Neural cell (in vitro differentiated cells): ENCODE measurements around the gene MTCL1. TPM values are rescaled to one million over a fixed set of nuclear protein-coding genes. Genes with fewer than 3 reads are reported as not detected.

Experiments used
- H2AFZ ChIP-seq: fragments of 200-600, 300-800 bp; sonication (generic), shearing (Covaris generic); 2 replicates; pipeline ENCODE4 v1.6.0; 2014; ENCODE audit warnings: low read depth, mild to moderate bottlenecking, antibody characterized with exemption, low read length, moderate library complexity
- H3F3A ChIP-seq: fragments of 200-600 bp; shearing (Covaris generic); 2 replicates; pipeline ENCODE4 v1.6.1; 2016; ENCODE audit warnings: mild to moderate bottlenecking, moderate library complexity, mixed read lengths, antibody characterized with exemption, low read length; ENCODE audit not compliant: insufficient read depth, poor library complexity, severe bottlenecking
- H3K27ac ChIP-seq: fragments of 200-600, 300-800 bp; sonication (generic), shearing (Covaris generic); 2 replicates; pipeline ENCODE4 v1.5.1; 2014; ENCODE audit warnings: mild to moderate bottlenecking, low read length, moderate library complexity
- H3K27me3 ChIP-seq: fragments of 300-800, 200-600 bp; sonication (generic), shearing (Covaris generic); 2 replicates; pipeline ENCODE4 v1.6.0; 2014; ENCODE audit warnings: mild to moderate bottlenecking, low read depth, low read length, moderate library complexity; ENCODE audit not compliant: insufficient read depth
- H3K36me3 ChIP-seq: fragments of 300-800, 200-600 bp; sonication (generic), shearing (Covaris generic); 2 replicates; pipeline ENCODE4 v1.5.1; 2014; ENCODE audit warnings: mild to moderate bottlenecking, antibody characterized with exemption, low read length, moderate library complexity; ENCODE audit not compliant: insufficient read depth
- H3K4me2 ChIP-seq: fragments of 300-800, 200-600 bp; sonication (generic), shearing (Covaris generic); 2 replicates; pipeline ENCODE4 v1.6.0; 2014; ENCODE audit warnings: mild to moderate bottlenecking, low read length
- H3K4me3 ChIP-seq: fragments of 300-800, 200-600 bp; sonication (generic), shearing (Covaris generic); 2 replicates; pipeline ENCODE4 v1.5.1; 2014; ENCODE audit warnings: mild to moderate bottlenecking, low read length, moderate library complexity
- H3K79me2 ChIP-seq: fragments of 200-600 bp; shearing (Covaris generic); replicated peaks from 2 replicates; pipeline ENCODE4 v1.6.0; 2014; ENCODE audit warnings: mild to moderate bottlenecking, low read length, moderate library complexity; ENCODE audit not compliant: insufficient read depth
- H3K9ac ChIP-seq: fragments of 300-800, 200-600 bp; sonication (generic), shearing (Covaris generic); 2 replicates; pipeline ENCODE4 v1.6.1; 2016; ENCODE audit warnings: mild to moderate bottlenecking, low read length, mixed read lengths
- H3K9me2 ChIP-seq: fragments of 200-600 bp; shearing (Covaris generic); 2 replicates; pipeline ENCODE4 v1.6.1; 2016; ENCODE audit warnings: mild to moderate bottlenecking, low read length, mixed read lengths; ENCODE audit not compliant: insufficient read depth
- H3K9me3 ChIP-seq: fragments of 200-600, 300-800 bp; sonication (generic), shearing (Covaris generic); 2 replicates; pipeline ENCODE4 v1.6.1; 2016; ENCODE audit warnings: mild to moderate bottlenecking, mixed run types, low read length, moderate library complexity, mixed read lengths
- H4K20me1 ChIP-seq: fragments of 200-600 bp; shearing (Covaris generic); 2 replicates; pipeline ENCODE4 v1.6.1; 2016; ENCODE audit warnings: mild to moderate bottlenecking, mixed run types; ENCODE audit not compliant: insufficient read depth
- EP300 ChIP-seq: fragments of 450-650 bp; conservative IDR thresholded peaks from 2 replicates; pipeline ENCODE4 v1.6.1; 2014; ENCODE audit warnings: antibody characterized with exemption, mild to moderate bottlenecking, moderate library complexity; ENCODE audit not compliant: poor library complexity, severe bottlenecking
- EZH2 ChIP-seq: fragments of 200-600, 300-800 bp; shearing (Covaris generic), sonication (generic); IDR thresholded peaks from 2 replicates; pipeline ENCODE4 v1.6.1; 2014; ENCODE audit warnings: antibody characterized with exemption, low read length, borderline replicate concordance, mild to moderate bottlenecking; ENCODE audit not compliant: insufficient read depth, poor library complexity, severe bottlenecking
- MXI1 ChIP-seq: fragments of 450-650 bp; conservative IDR thresholded peaks from 2 replicates; pipeline ENCODE4 v1.6.1; 2014; ENCODE audit warnings: antibody characterized with exemption, mild to moderate bottlenecking; ENCODE audit not compliant: poor library complexity, severe bottlenecking
- POLR2AphosphoS5 ChIP-seq: IDR thresholded peaks from 2 replicates; pipeline ENCODE4 v1.6.1; 2012
- RAD21 ChIP-seq: fragments of 450-650 bp; conservative IDR thresholded peaks from 2 replicates; pipeline ENCODE4 v1.6.1; 2014; ENCODE audit warnings: antibody characterized with exemption, mild to moderate bottlenecking, moderate library complexity
- SMC3 ChIP-seq: fragments of 450-650 bp; conservative IDR thresholded peaks from 2 replicates; pipeline ENCODE4 v1.6.1; 2014; ENCODE audit warnings: antibody characterized with exemption, mild to moderate bottlenecking, moderate library complexity; ENCODE audit not compliant: poor library complexity
- TAF1 ChIP-seq: IDR thresholded peaks from 2 replicates; pipeline ENCODE4 v1.6.1; 2012; ENCODE audit warnings: low read depth
- polyA plus RNA-seq: library from polyadenylated mRNA; depleted of rRNA; stranded (reverse); fragments of >200 nt; gene quantifications from 2 replicates; pipeline ENCODE4 v1.2.3, GENCODE V29; 2014
- TF ChIP-seq, protein P1 (sequence below): IDR thresholded peaks from 2 replicates; pipeline ENCODE4 v1.6.1; 2012; ENCODE audit warnings: borderline replicate concordance
- TF ChIP-seq, protein P2 (sequence below): fragments of 450-650 bp; IDR thresholded peaks from 2 replicates; pipeline ENCODE4 v1.5.1; 2014; ENCODE audit warnings: antibody characterized with exemption, mild to moderate bottlenecking, moderate library complexity; ENCODE audit not compliant: poor library complexity, severe bottlenecking

Gene MTCL1
- polyA plus RNA-seq, 1 donor from 2014 or later, result 20.8 TPM

DNA sequence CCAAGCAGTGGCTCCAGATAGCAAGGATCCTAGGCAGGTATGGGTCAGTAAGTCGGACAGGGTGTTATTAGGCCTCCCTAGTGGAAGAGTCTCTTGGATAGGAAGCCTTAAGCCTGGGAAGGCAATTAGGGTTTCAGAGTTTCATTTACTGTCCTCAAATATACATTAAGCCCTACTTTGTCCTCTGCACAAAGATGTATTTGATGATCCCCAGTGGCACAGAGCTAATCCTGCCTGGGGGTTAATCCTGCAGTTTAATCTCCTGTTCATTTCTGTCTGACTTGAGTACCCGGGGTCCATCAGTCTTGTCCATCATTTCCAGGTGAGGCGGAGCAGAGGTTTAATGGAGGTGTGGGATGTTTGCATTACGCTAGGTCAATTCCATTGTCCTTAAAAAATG lies 62.0 kb downstream of the MTCL1 start:
- Histone ChIP-seq H3F3A (no peaks in the 10 kb centered on the region), H3K27ac (no peak overlapping the region), H3K4me2 (no peak overlapping the region), H3K9ac (no peak overlapping the region), H3K36me3 (peaks cover 1% of the 10 kb centered on the region), H3K4me3 (no peak overlapping the region), H4K20me1 (no peaks in the 10 kb centered on the region), H3K27me3 (no peaks in the 10 kb centered on the region), H2AFZ (no peak overlapping the region), H3K9me3 (no peaks in the 10 kb centered on the region), H3K79me2 (no peaks in the 10 kb centered on the region), H3K9me2 (no peaks in the 10 kb centered on the region)
- TF ChIP-seq EZH2, result no peak
- TF ChIP-seq, protein P1, sequence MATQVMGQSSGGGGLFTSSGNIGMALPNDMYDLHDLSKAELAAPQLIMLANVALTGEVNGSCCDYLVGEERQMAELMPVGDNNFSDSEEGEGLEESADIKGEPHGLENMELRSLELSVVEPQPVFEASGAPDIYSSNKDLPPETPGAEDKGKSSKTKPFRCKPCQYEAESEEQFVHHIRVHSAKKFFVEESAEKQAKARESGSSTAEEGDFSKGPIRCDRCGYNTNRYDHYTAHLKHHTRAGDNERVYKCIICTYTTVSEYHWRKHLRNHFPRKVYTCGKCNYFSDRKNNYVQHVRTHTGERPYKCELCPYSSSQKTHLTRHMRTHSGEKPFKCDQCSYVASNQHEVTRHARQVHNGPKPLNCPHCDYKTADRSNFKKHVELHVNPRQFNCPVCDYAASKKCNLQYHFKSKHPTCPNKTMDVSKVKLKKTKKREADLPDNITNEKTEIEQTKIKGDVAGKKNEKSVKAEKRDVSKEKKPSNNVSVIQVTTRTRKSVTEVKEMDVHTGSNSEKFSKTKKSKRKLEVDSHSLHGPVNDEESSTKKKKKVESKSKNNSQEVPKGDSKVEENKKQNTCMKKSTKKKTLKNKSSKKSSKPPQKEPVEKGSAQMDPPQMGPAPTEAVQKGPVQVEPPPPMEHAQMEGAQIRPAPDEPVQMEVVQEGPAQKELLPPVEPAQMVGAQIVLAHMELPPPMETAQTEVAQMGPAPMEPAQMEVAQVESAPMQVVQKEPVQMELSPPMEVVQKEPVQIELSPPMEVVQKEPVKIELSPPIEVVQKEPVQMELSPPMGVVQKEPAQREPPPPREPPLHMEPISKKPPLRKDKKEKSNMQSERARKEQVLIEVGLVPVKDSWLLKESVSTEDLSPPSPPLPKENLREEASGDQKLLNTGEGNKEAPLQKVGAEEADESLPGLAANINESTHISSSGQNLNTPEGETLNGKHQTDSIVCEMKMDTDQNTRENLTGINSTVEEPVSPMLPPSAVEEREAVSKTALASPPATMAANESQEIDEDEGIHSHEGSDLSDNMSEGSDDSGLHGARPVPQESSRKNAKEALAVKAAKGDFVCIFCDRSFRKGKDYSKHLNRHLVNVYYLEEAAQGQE, result no peak
- no peak for TF ChIP-seq TAF1
- TF ChIP-seq RAD21, result no peak
- no peak for TF ChIP-seq POLR2AphosphoS5
- TF ChIP-seq EP300, result no peak
- TF ChIP-seq, protein P2, sequence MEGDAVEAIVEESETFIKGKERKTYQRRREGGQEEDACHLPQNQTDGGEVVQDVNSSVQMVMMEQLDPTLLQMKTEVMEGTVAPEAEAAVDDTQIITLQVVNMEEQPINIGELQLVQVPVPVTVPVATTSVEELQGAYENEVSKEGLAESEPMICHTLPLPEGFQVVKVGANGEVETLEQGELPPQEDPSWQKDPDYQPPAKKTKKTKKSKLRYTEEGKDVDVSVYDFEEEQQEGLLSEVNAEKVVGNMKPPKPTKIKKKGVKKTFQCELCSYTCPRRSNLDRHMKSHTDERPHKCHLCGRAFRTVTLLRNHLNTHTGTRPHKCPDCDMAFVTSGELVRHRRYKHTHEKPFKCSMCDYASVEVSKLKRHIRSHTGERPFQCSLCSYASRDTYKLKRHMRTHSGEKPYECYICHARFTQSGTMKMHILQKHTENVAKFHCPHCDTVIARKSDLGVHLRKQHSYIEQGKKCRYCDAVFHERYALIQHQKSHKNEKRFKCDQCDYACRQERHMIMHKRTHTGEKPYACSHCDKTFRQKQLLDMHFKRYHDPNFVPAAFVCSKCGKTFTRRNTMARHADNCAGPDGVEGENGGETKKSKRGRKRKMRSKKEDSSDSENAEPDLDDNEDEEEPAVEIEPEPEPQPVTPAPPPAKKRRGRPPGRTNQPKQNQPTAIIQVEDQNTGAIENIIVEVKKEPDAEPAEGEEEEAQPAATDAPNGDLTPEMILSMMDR, result no peak
- no peak for TF ChIP-seq SMC3

DNA sequence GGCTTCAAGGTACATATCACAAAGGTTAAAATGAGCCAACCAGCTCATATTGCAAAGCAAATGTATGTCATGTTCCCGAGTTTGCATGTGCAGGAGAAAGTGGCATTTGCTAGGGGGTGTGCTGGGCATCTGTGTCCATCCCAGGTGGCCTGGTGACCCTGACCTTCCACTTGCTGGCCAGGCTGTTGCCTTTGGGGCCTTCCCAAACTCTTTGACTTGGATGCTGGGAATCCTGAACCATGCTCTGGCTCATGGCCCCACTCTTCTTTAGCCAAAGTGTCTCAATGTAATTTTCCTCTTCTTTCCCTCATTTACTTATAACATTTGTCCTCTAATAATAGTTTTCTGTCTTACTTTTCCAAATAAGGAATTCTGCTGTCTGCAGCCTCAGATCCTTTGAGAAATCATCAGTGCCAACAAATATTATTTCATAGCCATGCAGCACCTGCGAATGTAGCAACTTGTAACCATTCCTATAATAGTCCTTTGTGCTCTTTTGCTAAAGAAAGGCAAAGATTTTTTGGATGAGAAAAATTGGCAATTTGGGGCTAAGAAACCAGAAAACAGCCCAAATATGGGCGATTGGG lies 64.2 kb downstream of the MTCL1 start:
- Histone ChIP-seq H3K36me3 (no peaks in the 10 kb centered on the region), H3K9me3 (no peaks in the 10 kb centered on the region), H3K4me3 (no peak overlapping the region), H3F3A (no peaks in the 10 kb centered on the region), H3K9ac (no peak overlapping the region), H3K4me2 (no peak overlapping the region), H2AFZ (no peak overlapping the region), H3K79me2 (no peaks in the 10 kb centered on the region), H4K20me1 (no peaks in the 10 kb centered on the region), H3K27ac (no peak overlapping the region), H3K27me3 (no peaks in the 10 kb centered on the region), H3K9me2 (no peaks in the 10 kb centered on the region)
- TF ChIP-seq MXI1 (no peak), SMC3 (no peak), POLR2AphosphoS5 (no peak), TAF1 (no peak), EZH2 (no peak)
- TF ChIP-seq, protein P1, result no peak
